Glutamatergic neuron (in vitro differentiated cells): ENCODE results near the gene IFT52. TPM values are rescaled to one million over a fixed set of nuclear protein-coding genes. Genes with fewer than 3 reads are reported as not detected.

ENCODE experiments used
- DNase-seq: peaks from one replicate; pipeline ENCODE4 v3.0.0; 2022
- H3K27ac Mint-ChIP-seq: one replicate; pipeline ENCODE4 v1.8.0; 2020; ENCODE audit warnings: mild to moderate bottlenecking, mixed read lengths, inconsistent platforms; ENCODE audit not compliant: unreplicated experiment
- H3K27me3 Mint-ChIP-seq: one replicate; pipeline ENCODE4 v1.8.0; 2020; ENCODE audit warnings: mild to moderate bottlenecking, moderate library complexity, mixed read lengths, inconsistent platforms; ENCODE audit not compliant: unreplicated experiment
- H3K36me3 Mint-ChIP-seq: one replicate; pipeline ENCODE4 v1.8.0; 2020; ENCODE audit warnings: mild to moderate bottlenecking, mixed read lengths, inconsistent platforms; ENCODE audit not compliant: unreplicated experiment
- H3K4me1 Mint-ChIP-seq: one replicate; pipeline ENCODE4 v1.8.0; 2020; ENCODE audit warnings: mild to moderate bottlenecking, low read depth, mixed read lengths, inconsistent platforms; ENCODE audit not compliant: unreplicated experiment
- H3K4me3 Mint-ChIP-seq: one replicate; pipeline ENCODE4 v1.8.0; 2020; ENCODE audit warnings: mild to moderate bottlenecking, mixed read lengths, inconsistent platforms; ENCODE audit not compliant: unreplicated experiment
- H3K9me3 Mint-ChIP-seq: one replicate; pipeline ENCODE4 v1.8.0; 2020; ENCODE audit warnings: mild to moderate bottlenecking, moderate library complexity, mixed read lengths, inconsistent platforms; ENCODE audit not compliant: unreplicated experiment
- CTCF ChIP-seq: fragments of 200-600 bp; sonication (generic); IDR thresholded peaks from one replicate; pipeline ENCODE4 v1.5.0; 2021; ENCODE audit not compliant: partially characterized antibody, unreplicated experiment
- total RNA-seq: library from RNA; stranded (reverse); fragmentation: NEBNext Ultra II Directional; extraction: Animal tissue kit (Norgen Biotek cat#: 25700); gene quantifications from one replicate; pipeline ENCODE4 v1.2.1, GENCODE V29; 2021; ENCODE audit not compliant: unreplicated experiment

Gene IFT52
- total RNA-seq, 1 donor from 2014 or later, result 40.3 TPM

- Mint-ChIP-seq H3K9me3 (no peaks in the 10 kb centered on the region), H3K4me3 (no peak overlapping the region), H3K27ac (no peak overlapping the region), H3K4me1 (peaks cover 4% of the 10 kb centered on the region), H3K27me3 (peaks cover 9% of the 10 kb centered on the region), H3K36me3 (no peaks in the 10 kb centered on the region)
- DNase-seq, result no peak
- no peak for TF ChIP-seq CTCF
Observed at GRCh38 chr20:43567477-43567876, 23.3 kb upstream of the IFT52 start.

- Mint-ChIP-seq H3K4me1 (peaks cover 4% of the 10 kb centered on the region), H3K4me3 (no peak overlapping the region), H3K36me3 (no peaks in the 10 kb centered on the region), H3K9me3 (no peaks in the 10 kb centered on the region), H3K27me3 (peaks cover 9% of the 10 kb centered on the region), H3K27ac (peak overlapping the region; percentile 38)
- DNase-seq, result no peak
- no peak for TF ChIP-seq CTCF
Observed at GRCh38 chr20:43568706-43569105, 22.0 kb upstream of the IFT52 start.

GRCh38 chr20:43569282-43569681 is 21.5 kb upstream of the IFT52 start:
- Mint-ChIP-seq H3K4me1 (peaks cover 4% of the 10 kb centered on the region), H3K9me3 (no peaks in the 10 kb centered on the region), H3K27ac (no peak overlapping the region), H3K36me3 (no peaks in the 10 kb centered on the region), H3K4me3 (no peak overlapping the region), H3K27me3 (peaks cover 9% of the 10 kb centered on the region)
- TF ChIP-seq CTCF, result no peak
- no peak for DNase-seq

GRCh38 chr20:43570496-43570895 is 20.2 kb upstream of the IFT52 start:
- Mint-ChIP-seq H3K27me3 (peaks cover 4% of the 10 kb centered on the region), H3K36me3 (no peaks in the 10 kb centered on the region), H3K27ac (no peak overlapping the region), H3K9me3 (no peaks in the 10 kb centered on the region), H3K4me1 (no peaks in the 10 kb centered on the region), H3K4me3 (no peak overlapping the region)
- DNase-seq, result no peak
- no peak for TF ChIP-seq CTCF

- Mint-ChIP-seq H3K27me3 (peaks cover 4% of the 10 kb centered on the region), H3K36me3 (no peaks in the 10 kb centered on the region), H3K4me3 (no peak overlapping the region), H3K4me1 (no peaks in the 10 kb centered on the region), H3K27ac (no peak overlapping the region), H3K9me3 (no peaks in the 10 kb centered on the region)
- TF ChIP-seq CTCF, result no peak
- no peak for DNase-seq
Observed at GRCh38 chr20:43571310-43571709, 19.4 kb upstream of the IFT52 start.
